Stomach (tissue), 9 donors: Measurements from ENCODE around the gene TSHZ2. TPM values are rescaled to one million over a fixed set of nuclear protein-coding genes. Genes with fewer than 3 reads are reported as not detected.

ENCODE experiments used
- DNase-seq, 2 donors: peaks; one replicate each; pipeline versions ENCODE4 v3.0.0 to v3.0.0-alpha.2; 2013 to 2019
- H3K27ac ChIP-seq, 5 donors: fragments of 200-600 bp in 4 of 5; sonication (generic) in 4 of 5; one replicate each; pipeline ENCODE4 v1.5.1; 2013 to 2019; ENCODE audit warnings: mild to moderate bottlenecking in 1 of 5, moderate library complexity in 1 of 5
- H3K27me3 ChIP-seq, 3 donors: fragments of 200-600 bp; sonication (generic); one replicate each; pipeline ENCODE4 v1.5.1; 2017 to 2019; ENCODE audit warnings: mixed run types in 1 of 3
- H3K36me3 ChIP-seq, 4 donors: fragments of 200-600 bp; sonication (generic); 1 replicate in 3 of 4; 2 replicates in 1 of 4; pipeline ENCODE4 v1.5.1; 2016 to 2019
- H3K4me1 ChIP-seq, 4 donors: fragments of 200-600 bp; sonication (generic); one replicate each; pipeline ENCODE4 v1.5.1; 2016 to 2019
- H3K4me3 ChIP-seq, 4 donors: fragments of 200-600 bp; sonication (generic) in 3 of 4; one replicate each; pipeline ENCODE4 v1.5.1; 2016 to 2019; ENCODE audit warnings: mild to moderate bottlenecking in 1 of 4
- H3K9me3 ChIP-seq, 4 donors: fragments of 200-600 bp; sonication (generic); one replicate each; pipeline ENCODE4 v1.5.1; 2016 to 2019
- EP300 ChIP-seq: sonication (generic); formaldehyde crosslinking; IDR thresholded peaks from one replicate; pipeline ENCODE4 v1.6.1; 2017; ENCODE audit warnings: antibody characterized with exemption
- POLR2A ChIP-seq, 4 donors: fragments of 450-650 bp; IDR thresholded peaks; one replicate each; pipeline ENCODE4 v1.6.1; 2016; ENCODE audit warnings: antibody characterized with exemption in 4 of 4, control low read depth in 2 of 4, mild to moderate bottlenecking in 1 of 4, moderate library complexity in 1 of 4
- POLR2AphosphoS5 ChIP-seq, 3 donors: sonication (generic); formaldehyde crosslinking; IDR thresholded peaks; one replicate each; pipeline ENCODE4 v1.6.1; 2016; ENCODE audit warnings: antibody characterized with exemption in 3 of 3
- WGBS, 5 donors: extraction: QIAGEN DNeasy Blood & Tissue Kit in 3 of 5; methylation state at CpG; one replicate each; pipeline versions ENCODE4 v1.1.5 to v1.1.7; 2013 to 2018; 5-methylcytosine and 5-hydroxymethylcytosine counted together
- intact Hi-C: fragments of 100-400 bp; cut with DNase I; formaldehyde crosslinking; loops from one replicate; pipeline ENCODE4 v1.15.1; 2023; ENCODE audit warnings: low total_unique reads
- polyA plus RNA-seq, 3 donors: library from polyadenylated mRNA; stranded (reverse); fragments of 200-250 nt; gene quantifications; one replicate each; pipeline ENCODE4 v1.2.3, GENCODE V29; 2013
- total RNA-seq, 5 donors: library from RNA; depleted of rRNA; stranded (reverse); fragments of >200 nt; gene quantifications; one replicate each; pipeline versions ENCODE4 v1.1.0 to v1.2.3, GENCODE V29; 2014 to 2016
- TF ChIP-seq, protein P1 (sequence below), 7 experiments: fragments of 450-650 bp in 4 of 7; fragments of 200-600 bp in 3 of 7; sonication (generic) in 3 of 7; IDR thresholded peaks; one replicate each; pipeline ENCODE4 v1.5.1; 2016 to 2019; ENCODE audit warnings: antibody characterized with exemption in 7 of 7, control low read depth in 2 of 7, mild to moderate bottlenecking in 1 of 7
- donor health status: healthy with polysubstance abuse.
- donor health status: Bipolar disorder and iron deficiency.
- donor health status: healthy.

TSHZ2 gene
- total and polyA plus RNA-seq, 8 donors: 2.9 to 20.5 (median 5.8) TPM

DNA sequence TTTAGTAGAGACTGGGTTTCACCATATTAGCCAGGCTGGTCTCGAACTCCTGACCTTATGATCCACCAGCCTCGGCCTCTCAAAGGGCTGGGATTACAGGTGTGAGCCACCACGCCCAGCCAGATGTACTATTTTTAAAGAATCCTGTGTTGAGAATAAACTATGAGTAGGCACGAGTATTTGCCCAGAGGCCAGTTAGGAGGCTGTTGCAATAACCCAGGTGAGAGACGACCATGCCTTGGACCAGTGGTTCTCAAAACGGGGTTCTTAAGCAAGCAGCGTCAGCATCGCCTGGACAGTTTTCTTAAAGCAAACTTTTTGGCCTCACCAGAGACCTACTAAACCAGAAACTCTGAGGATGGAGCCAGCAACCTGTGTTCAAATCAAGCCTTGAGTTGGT is 362.7 kb downstream of the TSHZ2 start:
- 89 to 97% (median 95%) methylated on average over 8 of the region's 8 CpGs for WGBS, 5 donors
- Histone ChIP-seq H3K9me3 (no peaks in the 10 kb centered on the region), H3K4me1 (peaks cover 0 to 40% (median 17%) of the 10 kb centered on the region in 4 donors), H3K4me3 (no peak overlapping the region), H3K27me3 (no peaks in the 10 kb centered on the region), H3K36me3 (no peaks in the 10 kb centered on the region), H3K27ac (no peak overlapping the region)
- TF ChIP-seq POLR2AphosphoS5 (IDR thresholded peaks at IDR 0.05) (no peak), EP300 (no peak), POLR2A (IDR thresholded peaks at IDR 0.05) (no peak)
- TF ChIP-seq, protein P1, sequence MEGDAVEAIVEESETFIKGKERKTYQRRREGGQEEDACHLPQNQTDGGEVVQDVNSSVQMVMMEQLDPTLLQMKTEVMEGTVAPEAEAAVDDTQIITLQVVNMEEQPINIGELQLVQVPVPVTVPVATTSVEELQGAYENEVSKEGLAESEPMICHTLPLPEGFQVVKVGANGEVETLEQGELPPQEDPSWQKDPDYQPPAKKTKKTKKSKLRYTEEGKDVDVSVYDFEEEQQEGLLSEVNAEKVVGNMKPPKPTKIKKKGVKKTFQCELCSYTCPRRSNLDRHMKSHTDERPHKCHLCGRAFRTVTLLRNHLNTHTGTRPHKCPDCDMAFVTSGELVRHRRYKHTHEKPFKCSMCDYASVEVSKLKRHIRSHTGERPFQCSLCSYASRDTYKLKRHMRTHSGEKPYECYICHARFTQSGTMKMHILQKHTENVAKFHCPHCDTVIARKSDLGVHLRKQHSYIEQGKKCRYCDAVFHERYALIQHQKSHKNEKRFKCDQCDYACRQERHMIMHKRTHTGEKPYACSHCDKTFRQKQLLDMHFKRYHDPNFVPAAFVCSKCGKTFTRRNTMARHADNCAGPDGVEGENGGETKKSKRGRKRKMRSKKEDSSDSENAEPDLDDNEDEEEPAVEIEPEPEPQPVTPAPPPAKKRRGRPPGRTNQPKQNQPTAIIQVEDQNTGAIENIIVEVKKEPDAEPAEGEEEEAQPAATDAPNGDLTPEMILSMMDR (IDR thresholded peaks at IDR 0.05): no peak
- intact Hi-C loops: no loop called here
- DNase-seq: no peak

DNA sequence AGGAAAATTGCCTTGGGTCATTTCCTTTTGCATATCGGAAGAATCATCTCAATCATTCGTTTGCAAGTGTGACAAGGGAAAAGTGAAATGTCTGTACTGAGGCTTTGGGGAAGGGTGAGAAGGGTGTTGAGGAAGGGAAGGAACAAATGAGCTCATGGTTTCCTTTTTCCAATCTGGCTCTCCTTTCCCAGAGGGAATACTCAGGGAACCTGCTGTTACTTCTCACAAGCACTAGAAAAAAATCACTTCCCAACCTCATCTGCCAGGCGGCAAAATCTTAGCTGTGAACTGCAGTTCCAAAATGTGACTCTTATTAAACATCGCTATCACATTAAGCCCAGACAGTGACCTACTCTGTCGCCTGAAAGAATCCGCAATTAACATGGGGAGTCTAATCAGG is 363.4 kb downstream of the TSHZ2 start:
- no peak for TF ChIP-seq EP300
- TF ChIP-seq, protein P1 (IDR thresholded peaks at IDR 0.05): no peak
- no peak for TF ChIP-seq POLR2AphosphoS5 (IDR thresholded peaks at IDR 0.05)
- TF ChIP-seq POLR2A (IDR thresholded peaks at IDR 0.05): no peak
- Histone ChIP-seq H3K4me3 (no peak overlapping the region), H3K27me3 (no peaks in the 10 kb centered on the region), H3K4me1 (peaks cover 0 to 34% (median 17%) of the 10 kb centered on the region in 4 donors), H3K27ac (no peak overlapping the region), H3K9me3 (no peaks in the 10 kb centered on the region), H3K36me3 (no peaks in the 10 kb centered on the region)
- no peak for DNase-seq
- 80 to 89% (median 84%) methylated on average over 6 of the region's 6 CpGs for WGBS, 5 donors
- intact Hi-C loops: no loop called here

DNA sequence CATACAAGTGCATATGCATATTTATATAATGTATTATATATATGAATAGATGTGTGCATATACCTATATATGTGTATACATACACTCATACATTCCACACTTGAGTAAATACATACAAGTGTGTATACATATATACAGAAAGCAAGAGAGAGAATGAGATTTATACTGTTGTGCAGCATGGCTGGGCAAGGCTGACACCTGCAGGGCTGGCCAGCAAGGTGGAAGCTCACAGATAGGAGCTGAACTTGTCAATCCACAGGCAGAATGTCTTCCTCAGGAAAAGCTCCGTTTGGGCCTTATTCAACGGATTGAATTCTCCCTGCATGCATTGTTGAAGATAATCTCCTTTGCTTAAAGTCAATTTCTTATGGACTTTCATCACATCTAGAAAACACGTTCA is 364.7 kb downstream of the TSHZ2 start:
- Histone ChIP-seq H3K9me3 (no peaks in the 10 kb centered on the region), H3K27me3 (no peaks in the 10 kb centered on the region), H3K4me3 (no peak overlapping the region), H3K4me1 (peaks cover 0 to 20% (median 10%) of the 10 kb centered on the region in 4 donors), H3K27ac (no peak overlapping the region), H3K36me3 (no peaks in the 10 kb centered on the region)
- TF ChIP-seq POLR2AphosphoS5 (IDR thresholded peaks at IDR 0.05): no peak
- 52 to 70% (median 64%) methylated on average over 3 of the region's 3 CpGs for WGBS, 5 donors
- intact Hi-C loops: no loop called here
- no peak for DNase-seq

DNA sequence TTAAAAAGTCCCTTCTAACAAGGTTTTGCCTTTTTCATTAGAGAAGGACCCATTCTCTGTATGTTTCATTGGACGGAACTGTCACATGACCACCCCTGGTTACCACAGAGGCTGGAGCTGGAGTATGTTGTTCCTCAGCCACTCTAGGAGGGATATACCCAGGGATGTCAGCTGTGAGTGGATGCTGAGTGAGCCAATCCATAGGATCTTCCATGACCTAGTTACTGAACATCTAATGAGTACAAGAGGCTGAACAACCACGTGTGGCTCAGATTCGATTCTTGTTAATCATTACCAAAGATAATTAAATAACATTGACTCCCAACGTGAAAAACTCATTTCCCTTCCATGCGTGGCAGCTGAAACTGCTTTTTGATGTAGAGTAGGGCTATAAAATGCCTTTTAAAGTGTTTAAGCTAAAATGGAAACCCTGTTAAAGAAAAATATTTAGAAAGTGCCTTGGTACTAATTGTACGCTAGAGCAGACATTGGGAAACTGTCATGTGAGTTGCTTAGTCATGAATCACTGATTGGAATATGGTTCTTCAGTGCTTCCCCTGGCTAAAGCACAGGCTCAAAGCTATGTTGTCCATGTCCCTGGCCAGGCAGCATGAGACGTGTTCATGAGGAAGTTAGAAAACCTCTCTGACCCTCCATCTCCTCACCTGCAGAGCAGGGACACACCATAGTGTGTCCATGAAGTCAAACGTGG is 365.4 kb downstream of the TSHZ2 start:
- H3K9me3 ChIP-seq: no peaks in the 10 kb centered on the region
- 44 to 66% (median 57%) methylated on average over 8 of the region's 8 CpGs for WGBS, 5 donors

More for the DNA sequence above, 365.4 kb downstream of the TSHZ2 start:
- peak in 1 of 2 donors; percentile 26 for DNase-seq
- Histone ChIP-seq H3K27ac (no peak overlapping the region), H3K36me3 (no peaks in the 10 kb centered on the region), H3K4me3 (no peak overlapping the region), H3K4me1 (peaks cover 0 to 19% (median 9%) of the 10 kb centered on the region in 4 donors), H3K27me3 (no peaks in the 10 kb centered on the region)
- intact Hi-C loops: no loop called here
- TF ChIP-seq, protein P1 (IDR thresholded peaks at IDR 0.05): no peak
- TF ChIP-seq POLR2AphosphoS5 (IDR thresholded peaks at IDR 0.05) (no peak), EP300 (no peak)
